Mammary epithelial cell (primary cell): ENCODE measurements around the gene P4HA3.

Experiments used
- CTCF ChIP-seq, 2 donors: IDR thresholded peaks in 1 of 2; conservative IDR thresholded peaks in 1 of 2; 2 replicates each; pipeline ENCODE4 v1.5.1; 2011 to 2012; ENCODE audit warnings: inconsistent platforms in 2 of 2, low read length in 2 of 2, mild to moderate bottlenecking in 2 of 2, control low read depth in 1 of 2, low read depth in 1 of 2; ENCODE audit not compliant: insufficient read depth in 1 of 2; ENCODE audit errors: extremely low read depth in 1 of 2
- EZH2 ChIP-seq: IDR thresholded peaks from 2 replicates; pipeline ENCODE4 v1.6.1; 2012; ENCODE audit warnings: low read length, inconsistent platforms, borderline replicate concordance

- TF ChIP-seq EZH2, result no peak
- no peak for TF ChIP-seq CTCF (conservative IDR thresholded peaks at IDR 0.05 in 1 of 2, IDR thresholded peaks at IDR 0.05 in 1 of 2; ENCODE audit: extremely low read depth in 1 of 2, insufficient read depth in 1 of 2, low read depth in 1 of 2, low read length in 2 of 2)
Measured at GRCh38 chr11:74332291-74332690, 20.9 kb upstream of the P4HA3 start.
